HG02885 (cell line): Measurements from ENCODE around the gene CCBE1.

Source experiments
- ATAC-seq: cut with Tn5 transposase; IDR thresholded peaks from one replicate; pipeline ENCODE4 v1.9.1; 2021; ENCODE audit warnings: mild to moderate bottlenecking; ENCODE audit not compliant: unreplicated experiment, poor library complexity

CCBE1 gene

GRCh38 chr18:59469463-59470180 lies 227.6 kb downstream of the CCBE1 start:
- ATAC-seq: no peak

GRCh38 chr18:59468821-59469220 lies 228.4 kb downstream of the CCBE1 start:
- no peak for ATAC-seq

GRCh38 chr18:59467497-59467896 lies 229.7 kb downstream of the CCBE1 start:
- ATAC-seq: no peak

- no peak for ATAC-seq
These were observed 230.2 kb downstream of the CCBE1 start for GRCh38 chr18:59466980-59467379.

GRCh38 chr18:59464486-59464885 lies 232.7 kb downstream of the CCBE1 start:
- ATAC-seq: no peak

GRCh38 chr18:59461171-59461570 lies 236.1 kb downstream of the CCBE1 start:
- no peak for ATAC-seq

GRCh38 chr18:59460072-59460420 lies 237.2 kb downstream of the CCBE1 start:
- ATAC-seq: no peak

GRCh38 chr18:59459369-59460071 lies 237.7 kb downstream of the CCBE1 start:
- ATAC-seq: peak; percentile 66

- ATAC-seq: no peak
These were observed 238.6 kb downstream of the CCBE1 start for GRCh38 chr18:59458575-59458974.

- ATAC-seq: no peak
These were observed 240.6 kb downstream of the CCBE1 start for GRCh38 chr18:59456657-59457056.

GRCh38 chr18:59455728-59456276 lies 241.4 kb downstream of the CCBE1 start:
- no peak for ATAC-seq

- ATAC-seq: no peak
These were observed 242.1 kb downstream of the CCBE1 start for GRCh38 chr18:59454909-59455727.

GRCh38 chr18:59453468-59453961 lies 243.7 kb downstream of the CCBE1 start:
- ATAC-seq: no peak

- no peak for ATAC-seq
These were observed 245.3 kb downstream of the CCBE1 start for GRCh38 chr18:59451963-59452362.

- ATAC-seq: no peak
These were observed 246.2 kb downstream of the CCBE1 start for GRCh38 chr18:59451073-59451472.

- no peak for ATAC-seq
These were observed 248.7 kb downstream of the CCBE1 start for GRCh38 chr18:59448546-59448945.

- ATAC-seq: no peak
These were observed 251.2 kb downstream of the CCBE1 start for GRCh38 chr18:59446012-59446411.

- no peak for ATAC-seq
These were observed 259.2 kb downstream of the CCBE1 start for GRCh38 chr18:59437851-59438569.

- no peak for ATAC-seq
These were observed 264.2 kb downstream of the CCBE1 start for GRCh38 chr18:59432803-59433597.
